K562 (cell line): ENCODE results near the gene FLCN. TPM values are rescaled to one million over a fixed set of nuclear protein-coding genes. Genes with fewer than 3 reads are reported as not detected.

Source experiments
- CBX1 ChIP-seq: sonication (generic); IDR thresholded peaks from 2 replicates; pipeline ENCODE4 v1.6.1; 2016; ENCODE audit warnings: antibody characterized with exemption, low read depth, mild to moderate bottlenecking
- COPS2 ChIP-seq: fragments of 450-650 bp; conservative IDR thresholded peaks from 2 replicates; pipeline ENCODE4 v1.6.1; 2016; ENCODE audit warnings: mild to moderate bottlenecking, moderate library complexity
- E2F3 ChIP-seq: fragments of 250-450 bp; sonication (Bioruptor Pico); IDR thresholded peaks from 2 replicates; pipeline ENCODE4 v1.4.0; 2020; ENCODE audit warnings: mild to moderate bottlenecking
- KLF16 ChIP-seq: IDR thresholded peaks from 2 replicates; pipeline ENCODE4 v1.6.1; 2016; ENCODE audit warnings: antibody characterized with exemption
- MCM3 ChIP-seq: fragments of 450-650 bp; IDR thresholded peaks from 2 replicates; pipeline ENCODE4 v1.6.1; 2016
- OTX1 ChIP-seq: fragments of 450-650 bp; formaldehyde crosslinking; IDR thresholded peaks from 2 replicates; pipeline ENCODE4 v1.4.0; 2022; ENCODE audit warnings: mild to moderate bottlenecking
- RNF219 ChIP-seq: fragments of 250-450 bp; sonication (Bioruptor Pico); IDR thresholded peaks from 2 replicates; pipeline ENCODE4 v1.5.0; 2022; ENCODE audit warnings: mild to moderate bottlenecking
- SLC30A9 ChIP-seq: fragments of 250-450 bp; sonication (Bioruptor Pico); IDR thresholded peaks from 2 replicates; pipeline ENCODE4 v1.8.0; 2022; ENCODE audit warnings: mild to moderate bottlenecking, moderate library complexity
- SMARCB1 ChIP-seq: IDR thresholded peaks from 2 replicates; pipeline ENCODE4 v1.6.1; 2011; ENCODE audit warnings: improper control_type of control experiment, low read depth; ENCODE audit not compliant: insufficient read length
- SRSF9 ChIP-seq: fragments of 200-400 bp; formaldehyde crosslinking; IDR thresholded peaks from 2 replicates; pipeline ENCODE4 v1.6.1; 2017; ENCODE audit warnings: low read depth, low read length, borderline replicate concordance
- ZNF212 ChIP-seq: fragments of 450-650 bp; formaldehyde crosslinking; IDR thresholded peaks from 2 replicates; pipeline ENCODE4 v1.4.0; 2020; ENCODE audit warnings: mild to moderate bottlenecking
- ZNF253 ChIP-seq: fragments of 250-450 bp; sonication (Bioruptor Pico); conservative IDR thresholded peaks from 2 replicates; pipeline ENCODE4 v1.6.1; 2021; ENCODE audit warnings: mild to moderate bottlenecking
- ZNF512 ChIP-seq: IDR thresholded peaks from 2 replicates; pipeline ENCODE4 v1.6.1; 2016; ENCODE audit warnings: missing genetic modification characterization, missing compliant biosample characterization
- polyA plus RNA-seq, 8 experiments: library from polyadenylated mRNA; depleted of rRNA in 4 of 8; stranded (reverse) in 5 of 8; unstranded in 3 of 8; fragments of >200 nt; fragmentation: Nextera tagmentation in 2 of 8; fragmentation: Illumina TruSeq in 1 of 8; extraction: Ambion mirVana in 2 of 8; extraction: Trizol in 1 of 8; gene quantifications; 2 replicates each; pipeline versions ENCODE4 v1.2.1 to v1.2.3, GENCODE V29; 2011 to 2014; ENCODE audit warnings: inconsistent platforms in 1 of 8, missing spikeins in 1 of 8
- total RNA-seq, 7 experiments: library from RNA; depleted of rRNA in 6 of 7; stranded (reverse); fragments of >200 nt in 6 of 7; fragmentation: Illumina TruSeq in 2 of 7; extraction: Trizol in 2 of 7; gene quantifications; 2 replicates each; pipeline versions ENCODE4 v1.2.1 to v1.2.3, GENCODE V29; 2011 to 2021; ENCODE audit warnings: low replicate concordance in 1 of 7
- TF ChIP-seq, protein P1 (sequence below): sonication (generic); formaldehyde crosslinking; IDR thresholded peaks from 2 replicates; pipeline ENCODE4 v1.8.0; 2022; ENCODE audit warnings: mild to moderate bottlenecking, missing genetic modification reagents, borderline replicate concordance

Gene FLCN
- total and polyA plus RNA-seq, 9 of the 15 experiments (the other 6 are each of a cell fraction or from before 2014, with no cell fraction given): 1.6 to 33.5 (median 10.9) TPM

DNA sequence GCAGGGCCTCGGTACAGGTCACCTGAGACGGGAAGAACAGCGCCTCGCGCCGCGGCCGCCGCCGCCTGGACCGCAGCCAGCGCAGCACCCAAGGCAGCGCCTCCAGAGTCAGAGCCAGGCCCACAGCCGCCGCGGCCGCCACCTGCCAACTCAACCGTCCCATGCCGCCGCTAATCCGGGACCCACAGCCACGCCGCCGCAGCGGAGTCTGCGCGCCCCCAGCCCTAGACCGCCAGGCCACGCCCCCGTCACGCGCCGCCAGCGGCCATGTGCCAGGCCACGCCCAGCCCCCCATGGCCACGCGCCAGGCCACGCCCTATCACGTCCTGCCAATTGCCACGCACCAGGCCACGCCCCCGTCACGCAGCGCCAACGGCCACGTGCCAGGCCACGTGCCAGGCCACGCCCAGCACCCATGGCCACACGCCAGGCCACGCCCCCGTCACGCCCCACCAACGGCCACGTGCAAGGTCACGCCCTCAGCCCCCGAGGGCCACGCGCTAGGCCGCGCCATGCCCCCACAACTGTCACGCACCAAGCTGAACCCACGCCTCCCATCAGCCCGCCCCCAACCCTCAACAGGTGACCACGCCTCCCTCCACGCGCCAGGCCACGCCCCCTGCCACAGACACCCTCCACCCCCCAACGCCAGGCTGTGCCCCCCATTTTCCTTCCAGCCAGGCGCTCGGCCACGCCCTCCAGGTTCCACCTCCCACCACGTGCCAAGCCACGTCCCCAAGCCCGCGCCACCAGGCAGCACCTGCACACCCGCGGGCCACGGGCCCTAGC lies 30.6 kb downstream of the FLCN start, which contains the start of gene PLD6 (continued):
- TF ChIP-seq SRSF9: no peak
- no peak for TF ChIP-seq MCM3
- TF ChIP-seq SLC30A9 (CRISPR knock-in tag): no peak
- TF ChIP-seq, protein P1, sequence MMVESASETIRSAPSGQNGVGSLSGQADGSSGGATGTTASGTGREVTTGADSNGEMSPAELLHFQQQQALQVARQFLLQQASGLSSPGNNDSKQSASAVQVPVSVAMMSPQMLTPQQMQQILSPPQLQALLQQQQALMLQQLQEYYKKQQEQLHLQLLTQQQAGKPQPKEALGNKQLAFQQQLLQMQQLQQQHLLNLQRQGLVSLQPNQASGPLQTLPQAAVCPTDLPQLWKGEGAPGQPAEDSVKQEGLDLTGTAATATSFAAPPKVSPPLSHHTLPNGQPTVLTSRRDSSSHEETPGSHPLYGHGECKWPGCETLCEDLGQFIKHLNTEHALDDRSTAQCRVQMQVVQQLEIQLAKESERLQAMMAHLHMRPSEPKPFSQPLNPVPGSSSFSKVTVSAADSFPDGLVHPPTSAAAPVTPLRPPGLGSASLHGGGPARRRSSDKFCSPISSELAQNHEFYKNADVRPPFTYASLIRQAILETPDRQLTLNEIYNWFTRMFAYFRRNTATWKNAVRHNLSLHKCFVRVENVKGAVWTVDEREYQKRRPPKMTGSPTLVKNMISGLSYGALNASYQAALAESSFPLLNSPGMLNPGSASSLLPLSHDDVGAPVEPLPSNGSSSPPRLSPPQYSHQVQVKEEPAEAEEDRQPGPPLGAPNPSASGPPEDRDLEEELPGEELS (CRISPR knock-in tag): 0 out of 2 replicates have a peak, but pooled peaks have one; percentile 84
- TF ChIP-seq KLF16: no peak
- TF ChIP-seq E2F3 (CRISPR knock-in tag): no peak
- no peak for TF ChIP-seq CBX1
- TF ChIP-seq SMARCB1: no peak
- no peak for TF ChIP-seq ZNF512 (tag)
- TF ChIP-seq COPS2: no peak
- no peak for TF ChIP-seq OTX1 (CRISPR knock-in tag)
- no peak for TF ChIP-seq ZNF212 (CRISPR knock-in tag)
- TF ChIP-seq RNF219 (CRISPR knock-in tag): no peak
- no peak for TF ChIP-seq ZNF253 (CRISPR knock-in tag)
